ENCODE measurements around the gene ECM2. TPM values are rescaled to one million over a fixed set of nuclear protein-coding genes. Genes with fewer than 3 reads are reported as not detected.
A peak's percentile ranks its signal among the peaks of the same experiment; 100 is the strongest.

The ECM2 gene
- total RNA-seq, 1 experiment from 2014 or later: 0.95 TPM

DNA sequence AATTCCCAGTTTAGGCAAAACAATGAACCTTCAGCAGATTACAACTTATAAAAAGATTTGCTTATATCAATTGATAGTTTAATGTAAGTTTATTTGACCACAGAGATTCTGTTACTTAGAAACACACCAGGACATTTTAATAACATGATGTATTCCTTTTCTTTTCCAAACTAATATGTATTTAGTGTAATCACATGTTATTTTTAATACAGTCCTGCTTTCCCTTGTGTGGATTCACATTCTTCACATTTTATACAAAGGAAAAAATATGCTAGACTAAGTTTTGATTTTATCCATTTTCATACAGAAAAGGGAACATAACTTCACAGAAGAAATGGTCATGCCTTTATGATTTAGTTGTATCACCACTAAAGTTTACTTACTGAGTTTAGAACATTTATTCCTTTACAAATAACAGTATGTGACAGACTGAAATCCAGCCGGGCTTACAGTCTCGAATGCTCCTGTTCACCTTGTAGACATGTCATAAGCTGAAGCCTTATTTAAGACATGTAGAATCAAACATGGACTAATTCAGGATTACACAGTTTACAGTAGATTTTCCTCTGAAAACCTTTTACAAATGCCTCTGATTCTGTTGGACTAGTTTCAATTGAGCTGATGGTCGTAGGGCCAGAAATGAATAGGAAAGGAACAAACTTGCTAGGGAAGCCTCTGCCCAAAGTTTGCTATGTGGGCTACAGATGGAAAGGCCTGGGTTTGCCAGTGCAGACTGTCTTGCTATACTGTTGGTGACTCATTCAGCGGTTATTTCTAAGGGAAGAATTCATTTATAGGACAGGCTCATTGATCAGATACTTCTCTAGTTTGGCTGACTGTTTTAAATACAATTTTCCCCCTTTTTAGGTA lies 46.9 kb downstream of the ECM2 start:
- Histone ChIP-seq H3K27me3 (no peaks in the 10 kb centered on the region), H3K9me3 (no peaks in the 10 kb centered on the region), H3K4me3 (no peak overlapping the region), H3K36me3 (no peaks in the 10 kb centered on the region)
- peak; percentile 44 for DNase-seq

DNA sequence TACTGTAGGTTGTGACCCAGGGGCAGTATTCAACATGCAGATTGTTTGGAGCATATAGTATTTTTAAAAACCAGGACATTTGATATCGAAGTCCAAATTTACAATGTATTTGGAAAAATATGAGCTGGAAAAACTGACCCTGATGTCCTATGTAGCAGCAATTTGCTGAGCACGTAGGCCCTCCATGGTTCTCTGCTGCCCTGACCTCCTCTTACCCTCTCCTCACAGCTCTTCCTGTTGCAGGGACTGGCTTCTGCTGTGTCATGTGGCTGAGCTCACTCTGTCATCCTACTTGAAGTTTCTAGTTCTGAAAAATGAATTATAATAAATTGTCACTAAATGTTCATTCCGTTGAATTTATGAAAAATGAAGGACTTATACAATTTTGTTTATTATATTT lies 49.4 kb downstream of the ECM2 start:
- H3K27me3 ChIP-seq: no peaks in the 10 kb centered on the region
- no peak for DNase-seq
- H3K36me3 ChIP-seq: no peaks in the 10 kb centered on the region
- H3K9me3 ChIP-seq: no peaks in the 10 kb centered on the region
- H3K4me3 ChIP-seq: no peak overlapping the region

DNA sequence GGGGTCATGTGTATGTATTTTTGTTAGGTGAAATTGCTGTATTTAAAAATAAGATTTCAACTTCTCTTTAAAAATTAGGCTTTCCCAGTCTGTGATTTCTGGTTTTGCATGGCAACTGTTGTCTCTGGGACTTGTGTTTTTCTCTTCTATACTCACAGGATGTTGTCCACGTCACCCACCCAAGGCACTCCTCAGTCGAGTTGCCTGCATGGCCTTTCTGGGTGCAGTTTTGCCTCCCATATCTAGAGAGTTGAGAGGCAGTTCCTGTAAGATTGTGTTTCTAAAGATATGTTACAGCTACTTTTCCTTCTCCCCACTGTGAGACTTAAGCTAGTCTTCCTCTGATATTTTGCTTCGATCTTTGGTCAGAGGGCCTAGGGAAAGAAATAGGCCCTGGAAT lies 51.2 kb downstream of the ECM2 start:
- no peak overlapping the region for H3K4me3 ChIP-seq
- no peaks in the 10 kb centered on the region for H3K9me3 ChIP-seq
- H3K36me3 ChIP-seq: no peaks in the 10 kb centered on the region
- H3K27me3 ChIP-seq: no peaks in the 10 kb centered on the region
- no peak for DNase-seq

DNA sequence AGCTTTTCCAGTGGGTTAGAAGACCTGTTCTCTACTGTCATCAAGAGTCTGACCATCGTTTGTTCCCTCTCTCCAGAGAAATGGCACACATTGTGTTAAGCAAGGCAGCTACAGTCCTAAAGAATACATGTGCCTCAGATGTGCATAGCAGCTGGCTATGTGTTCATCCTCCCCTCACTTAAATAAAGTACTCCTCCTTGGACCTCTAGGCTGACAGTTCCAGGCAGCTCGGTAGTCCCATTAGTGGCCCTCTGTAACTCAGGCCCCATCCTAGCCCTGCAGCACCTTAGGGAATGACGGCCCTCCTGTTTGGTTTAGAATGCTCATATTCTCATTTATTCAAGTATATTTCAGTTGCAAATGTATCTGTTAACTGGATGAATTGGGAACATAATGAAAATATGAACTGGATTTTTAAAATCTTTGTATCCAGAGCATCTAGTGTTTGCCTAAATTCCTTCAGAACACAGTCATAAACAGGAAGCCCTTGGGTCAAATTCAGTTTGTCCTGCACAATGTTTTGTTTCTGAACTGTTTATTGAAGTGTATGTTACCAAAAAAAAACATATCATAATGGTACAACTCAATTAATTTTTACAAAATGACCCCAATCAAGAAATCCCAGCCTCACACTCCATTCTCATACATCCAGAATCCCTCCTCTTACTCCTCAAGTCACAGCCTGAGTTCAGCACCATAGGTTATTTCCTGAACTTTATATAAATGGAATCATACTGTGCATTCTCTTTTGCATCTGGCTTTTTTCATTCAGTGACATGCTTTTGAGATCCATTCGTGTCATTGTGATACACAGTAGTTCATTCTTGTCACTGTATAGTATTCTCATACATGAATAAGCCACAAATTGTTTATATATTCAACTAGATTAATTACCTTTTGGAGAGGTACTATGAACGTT lies 51.9 kb downstream of the ECM2 start:
- H3K4me3 ChIP-seq: no peak overlapping the region
- no peak for DNase-seq

DNA sequence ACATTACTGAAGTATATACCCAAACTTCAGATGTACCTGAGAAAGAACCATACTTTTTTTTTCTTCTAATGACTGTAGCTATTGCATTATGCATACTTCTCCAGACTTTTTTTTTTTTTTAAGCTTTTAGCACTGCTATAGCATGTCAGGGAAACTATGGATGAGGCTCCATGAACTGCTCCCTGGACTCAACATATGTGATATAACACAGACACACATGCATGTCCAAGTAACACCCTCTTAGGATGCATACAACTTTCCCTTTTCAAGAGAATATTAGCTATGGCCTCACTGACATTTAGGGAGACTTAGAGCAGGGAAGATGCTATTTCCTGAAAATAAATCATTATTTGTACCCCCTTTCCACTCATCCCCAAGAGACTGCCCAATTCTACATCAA lies 53.0 kb downstream of the ECM2 start:
- Histone ChIP-seq H3K36me3 (no peaks in the 10 kb centered on the region), H3K27me3 (no peaks in the 10 kb centered on the region), H3K9me3 (no peaks in the 10 kb centered on the region), H3K4me3 (no peak overlapping the region)
- DNase-seq: no peak

More for the DNA sequence above, 51.9 kb downstream of the ECM2 start:
- Histone ChIP-seq H3K27me3 (no peaks in the 10 kb centered on the region), H3K9me3 (no peaks in the 10 kb centered on the region), H3K36me3 (no peaks in the 10 kb centered on the region)

DNA sequence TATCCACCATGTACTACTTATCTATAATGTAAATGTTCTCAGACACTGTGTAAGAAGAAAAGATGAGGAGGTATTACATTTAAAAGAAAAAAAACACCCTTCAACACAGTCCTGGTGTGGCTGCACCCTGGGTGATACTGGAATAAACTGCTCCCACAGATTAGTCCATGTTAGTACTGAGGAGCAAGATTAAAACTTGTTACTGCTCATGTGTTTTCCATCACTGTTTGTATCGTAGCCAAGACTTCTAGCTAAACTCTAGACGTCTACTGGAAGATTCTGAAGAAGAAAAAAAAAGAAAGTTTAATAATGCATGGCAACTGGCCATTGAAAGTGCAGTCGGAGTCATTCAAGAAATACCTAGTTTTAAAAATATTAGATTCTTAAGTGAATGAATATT lies 53.5 kb downstream of the ECM2 start, which contains the start of gene ASPN:
Gene ASPN, minus strand, starts transcription at position 178 of the 400 bp plus-strand sequence.
- Histone ChIP-seq H3K36me3 (no peaks in the 10 kb centered on the region), H3K4me3 (no peak within 1 kb of the TSS)
- DNase-seq: no peak

DNA sequence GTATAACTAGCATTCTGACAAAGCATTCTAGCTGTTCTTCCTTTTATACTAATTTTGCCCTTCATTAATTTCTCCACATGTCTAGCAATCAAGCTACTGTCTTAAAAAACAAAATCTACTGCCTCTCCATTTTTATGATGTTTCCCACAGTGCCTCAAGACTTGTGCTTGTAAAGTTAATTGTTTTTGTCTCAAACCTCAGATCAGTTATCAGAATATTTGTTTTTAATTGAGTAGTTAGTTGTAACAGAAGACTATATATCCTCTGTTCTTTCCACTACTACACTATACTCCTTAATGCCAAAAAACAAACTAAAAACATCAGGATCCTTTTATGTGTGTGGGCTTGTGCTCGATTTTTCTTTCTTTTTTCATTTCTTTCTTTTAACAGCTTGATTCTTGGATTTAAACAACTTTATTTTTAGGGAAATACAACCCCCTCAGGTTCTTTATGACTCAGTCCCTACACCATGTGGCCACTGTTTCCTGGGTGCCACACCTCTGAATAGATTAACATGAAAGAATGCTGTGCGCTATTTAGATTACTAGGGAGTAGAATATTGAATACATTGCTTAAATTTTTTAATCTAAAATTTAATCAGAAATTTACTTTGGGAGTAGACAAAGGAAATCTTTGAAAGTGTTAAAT lies 54.7 kb downstream of the ECM2 start:
- Histone ChIP-seq H3K9me3 (no peaks in the 10 kb centered on the region), H3K4me3 (no peak overlapping the region), H3K36me3 (no peaks in the 10 kb centered on the region), H3K27me3 (no peaks in the 10 kb centered on the region)
- DNase-seq: no peak

More for the DNA sequence above, 53.5 kb downstream of the ECM2 start, which contains the start of gene ASPN:
- Histone ChIP-seq H3K27me3 (no peaks in the 10 kb centered on the region), H3K9me3 (no peaks in the 10 kb centered on the region)

DNA sequence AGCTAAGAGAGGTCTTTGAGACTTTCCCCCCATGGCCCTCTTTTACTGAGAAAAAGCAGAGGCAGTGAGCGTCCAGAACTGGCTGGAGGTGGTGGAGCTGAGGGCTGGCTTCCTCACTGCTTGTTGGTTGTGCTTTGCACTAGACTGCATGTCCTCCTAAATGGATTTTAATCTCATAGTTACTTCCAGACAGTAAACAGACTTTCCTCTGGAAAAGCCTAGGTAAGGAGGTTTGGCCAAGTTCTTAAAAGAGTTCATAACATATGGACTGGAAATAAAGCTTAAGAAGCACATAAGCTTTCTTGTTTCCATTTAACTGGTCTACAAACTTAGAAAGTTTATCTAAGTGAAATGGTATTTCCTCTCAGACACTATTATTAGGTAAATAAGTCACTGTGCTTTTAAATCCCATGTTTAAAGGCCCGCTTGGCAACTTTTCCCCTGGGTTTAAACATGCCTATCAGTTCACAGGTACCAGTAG lies 55.5 kb downstream of the ECM2 start:
- Histone ChIP-seq H3K27me3 (no peaks in the 10 kb centered on the region), H3K9me3 (no peaks in the 10 kb centered on the region), H3K4me3 (no peak overlapping the region), H3K36me3 (no peaks in the 10 kb centered on the region)
- DNase-seq: peak; percentile 36

DNA sequence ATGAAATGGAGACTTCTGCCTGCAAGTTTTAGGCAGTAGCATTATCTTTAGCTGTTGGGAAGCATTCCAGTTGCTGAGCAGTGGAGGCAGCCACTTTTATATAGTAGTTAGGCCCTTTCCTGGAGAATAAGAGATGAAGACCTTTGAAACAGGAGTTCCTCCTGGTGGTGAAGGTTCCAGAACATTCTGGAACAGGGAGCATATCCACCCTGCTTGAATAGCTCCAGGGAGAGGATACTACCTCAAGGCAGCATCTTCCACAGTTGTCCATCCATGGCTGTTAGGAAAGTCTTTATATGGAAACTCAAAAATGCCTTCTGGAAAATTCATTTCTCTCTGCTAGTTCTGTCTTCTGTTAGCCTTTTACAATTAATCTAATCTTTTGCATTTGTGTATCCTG lies 56.4 kb downstream of the ECM2 start:
- Histone ChIP-seq H3K27me3 (no peaks in the 10 kb centered on the region), H3K9me3 (no peaks in the 10 kb centered on the region), H3K36me3 (no peaks in the 10 kb centered on the region), H3K4me3 (no peak overlapping the region)
- DNase-seq: no peak

DNA sequence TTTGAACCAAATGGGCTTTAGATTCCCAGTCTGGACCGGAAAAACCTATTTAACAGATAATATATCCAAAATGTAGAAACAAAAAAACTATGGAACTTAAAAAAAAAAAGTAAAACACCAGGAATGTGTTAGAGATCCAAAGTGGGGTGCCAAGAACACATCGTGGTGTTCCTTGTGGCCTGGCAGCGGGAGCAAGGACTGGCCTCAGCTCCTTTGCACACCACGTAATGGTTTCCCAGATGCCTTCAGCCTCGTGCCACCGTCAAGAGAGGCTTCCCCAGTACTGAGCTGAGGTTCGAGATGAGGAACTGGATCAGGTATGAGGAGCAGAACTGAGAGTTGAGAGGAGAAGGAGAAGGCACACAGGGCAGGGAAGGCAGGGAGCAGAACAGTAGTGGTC lies 57.0 kb downstream of the ECM2 start:
- H3K27me3 ChIP-seq: no peaks in the 10 kb centered on the region
- no peak for DNase-seq
- H3K9me3 ChIP-seq: no peaks in the 10 kb centered on the region
- no peak overlapping the region for H3K4me3 ChIP-seq
- H3K36me3 ChIP-seq: no peaks in the 10 kb centered on the region

DNA sequence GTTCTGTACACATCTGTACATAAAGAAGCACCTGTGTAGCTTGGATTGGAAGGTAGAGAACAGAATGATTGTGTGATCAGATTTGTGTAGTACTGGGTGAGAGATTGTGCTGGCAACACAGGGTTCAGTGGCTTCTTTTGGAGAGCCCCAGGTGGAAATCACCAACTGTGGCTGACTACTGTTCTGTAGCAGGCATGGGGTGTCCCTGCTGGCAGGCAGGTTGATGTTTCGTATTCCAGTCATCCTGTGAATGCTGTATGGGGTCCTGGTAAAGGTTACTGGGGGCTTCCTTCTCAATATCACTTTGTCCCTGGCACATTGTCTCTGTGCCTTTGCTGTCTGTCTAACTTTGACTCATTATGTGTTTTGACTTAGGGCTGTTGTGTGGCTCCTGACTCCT lies 58.8 kb downstream of the ECM2 start:
- no peak for DNase-seq
- H3K27me3 ChIP-seq: no peaks in the 10 kb centered on the region

DNA sequence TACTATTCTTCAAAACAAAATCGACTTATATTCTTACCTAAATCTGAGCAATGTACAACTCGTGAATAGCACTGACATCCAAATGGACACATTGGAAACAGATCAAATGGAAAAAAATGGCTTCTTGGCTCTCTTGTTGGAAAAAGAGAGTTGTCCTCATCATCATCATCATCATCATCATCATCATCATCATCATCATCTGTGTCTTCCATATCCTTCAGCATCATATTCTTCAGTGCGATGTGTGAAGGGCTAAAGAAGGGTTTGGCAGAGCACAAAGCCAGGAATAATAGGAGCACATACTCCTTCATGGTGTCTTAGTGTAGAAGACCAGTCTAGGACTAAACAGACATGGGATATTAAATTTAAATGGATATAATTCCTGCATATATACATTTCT lies 61.2 kb downstream of the ECM2 start:
- H3K36me3 ChIP-seq: no peaks in the 10 kb centered on the region
- H3K9me3 ChIP-seq: no peaks in the 10 kb centered on the region
- H3K27me3 ChIP-seq: no peaks in the 10 kb centered on the region
- DNase-seq: no peak
- no peak overlapping the region for H3K4me3 ChIP-seq

More for the DNA sequence above, 58.8 kb downstream of the ECM2 start:
- Histone ChIP-seq H3K4me3 (no peak overlapping the region), H3K36me3 (no peaks in the 10 kb centered on the region), H3K9me3 (no peaks in the 10 kb centered on the region)

DNA sequence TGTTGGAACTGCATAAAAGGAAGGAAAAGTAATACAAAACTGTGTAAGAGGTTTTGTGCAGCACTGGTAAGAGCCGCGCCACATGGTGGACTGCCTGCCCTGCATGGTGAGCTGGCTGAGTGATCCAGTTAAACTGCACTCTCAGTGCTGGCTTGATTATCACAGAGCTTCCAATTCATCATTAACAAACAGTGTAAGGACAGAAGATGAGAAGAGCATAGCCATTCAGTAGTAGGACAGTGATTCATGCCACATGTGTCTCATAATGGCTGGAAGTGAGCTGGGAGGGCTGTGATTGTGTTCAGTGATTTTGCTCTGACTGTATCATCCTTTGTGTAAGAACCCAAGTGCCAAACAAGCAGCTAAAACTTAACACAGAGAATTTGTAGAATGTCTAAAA lies 67.6 kb downstream of the ECM2 start:
- H3K36me3 ChIP-seq: no peaks in the 10 kb centered on the region
- no peak overlapping the region for H3K4me3 ChIP-seq
- DNase-seq: no peak
- H3K27me3 ChIP-seq: no peaks in the 10 kb centered on the region
- no peaks in the 10 kb centered on the region for H3K9me3 ChIP-seq

DNA sequence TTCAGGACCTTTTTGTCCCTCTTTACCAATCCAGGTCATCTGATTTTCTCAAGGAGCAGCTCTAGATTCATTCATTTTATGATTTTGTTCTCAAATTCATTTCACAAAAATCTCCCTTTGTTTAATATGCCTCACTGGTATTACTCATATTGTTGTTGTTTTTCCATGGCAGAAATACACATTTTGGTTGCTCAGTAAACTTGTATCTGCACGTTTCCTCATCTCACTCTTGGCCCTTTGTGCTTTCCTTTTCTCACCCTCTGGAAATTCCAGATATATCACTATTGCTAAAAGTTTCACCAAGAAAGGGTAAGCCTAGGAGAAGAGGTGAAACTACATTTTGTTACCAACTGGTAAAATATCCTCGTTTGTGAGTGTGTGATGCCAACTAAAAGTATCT lies 68.3 kb downstream of the ECM2 start:
- Histone ChIP-seq H3K9me3 (no peaks in the 10 kb centered on the region), H3K4me3 (no peak overlapping the region), H3K27me3 (no peaks in the 10 kb centered on the region), H3K36me3 (no peaks in the 10 kb centered on the region)
- DNase-seq: no peak

DNA sequence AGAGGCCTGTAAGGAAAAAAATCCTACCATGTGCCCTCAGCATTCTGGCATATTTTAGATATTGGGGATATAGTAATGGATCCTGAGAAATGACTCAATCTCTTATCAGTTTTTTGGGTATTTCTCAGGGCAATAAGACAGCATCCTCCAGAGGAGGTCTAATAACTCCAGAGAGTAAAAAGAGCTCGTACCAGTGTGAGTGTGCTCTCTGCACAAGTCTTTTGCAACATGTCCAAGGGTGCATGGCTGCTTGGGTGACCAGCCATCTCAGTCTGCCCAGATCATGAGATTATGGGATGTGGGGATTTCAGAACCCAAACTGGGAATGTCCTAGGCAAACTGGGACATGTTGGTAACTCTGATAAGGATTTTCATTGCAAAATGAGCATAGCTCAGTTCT lies 68.7 kb downstream of the ECM2 start:
- DNase-seq: no peak
- Histone ChIP-seq H3K4me3 (no peak overlapping the region), H3K9me3 (no peaks in the 10 kb centered on the region), H3K36me3 (no peaks in the 10 kb centered on the region), H3K27me3 (no peaks in the 10 kb centered on the region)

DNA sequence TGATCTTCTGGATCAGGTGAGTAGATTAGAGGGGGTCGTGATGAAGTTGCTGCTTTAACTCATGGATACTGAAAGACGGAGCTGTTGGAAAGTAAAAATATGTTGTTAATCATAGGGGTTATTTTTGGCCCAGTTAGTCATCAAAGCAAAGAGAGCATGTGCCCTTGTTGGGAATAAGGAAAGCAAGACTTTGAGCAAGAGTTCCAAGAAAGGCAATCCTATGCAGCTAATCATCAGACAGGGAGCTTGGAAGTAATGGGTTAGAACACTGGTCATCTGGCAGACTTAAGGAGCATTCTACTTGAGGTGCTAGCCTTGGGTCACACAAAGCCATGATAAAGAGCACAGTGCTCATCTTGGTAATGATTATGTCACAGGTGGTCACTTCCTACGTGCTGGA lies 71.8 kb downstream of the ECM2 start:
- Histone ChIP-seq H3K9me3 (no peaks in the 10 kb centered on the region), H3K4me3 (no peak overlapping the region), H3K27me3 (no peaks in the 10 kb centered on the region), H3K36me3 (no peaks in the 10 kb centered on the region)
- no peak for DNase-seq

DNA sequence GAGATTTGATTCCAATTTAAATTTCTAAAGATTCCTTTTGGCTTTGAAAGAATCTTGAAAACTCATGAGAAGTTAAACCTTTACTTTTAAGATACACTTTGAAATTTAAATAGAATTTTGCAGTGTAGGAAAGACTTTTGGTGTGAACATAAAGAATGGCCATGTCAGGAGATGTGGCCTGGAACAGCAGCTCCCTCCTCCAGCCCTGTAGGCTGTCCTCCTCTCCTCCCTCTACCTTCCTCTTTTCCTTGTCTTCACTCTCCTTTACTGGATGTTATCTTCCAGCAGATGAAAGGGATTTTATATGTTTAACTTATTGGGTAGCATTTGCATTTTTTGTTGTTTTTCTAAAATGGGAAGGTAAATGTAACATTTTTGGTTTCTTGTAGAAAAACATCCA lies 72.4 kb downstream of the ECM2 start:
- no peaks in the 10 kb centered on the region for H3K9me3 ChIP-seq
- no peak for DNase-seq
- no peaks in the 10 kb centered on the region for H3K27me3 ChIP-seq
- H3K36me3 ChIP-seq: no peaks in the 10 kb centered on the region
- H3K4me3 ChIP-seq: no peak overlapping the region
